Measurements from ENCODE around the gene OASL.

OASL gene

DNA sequence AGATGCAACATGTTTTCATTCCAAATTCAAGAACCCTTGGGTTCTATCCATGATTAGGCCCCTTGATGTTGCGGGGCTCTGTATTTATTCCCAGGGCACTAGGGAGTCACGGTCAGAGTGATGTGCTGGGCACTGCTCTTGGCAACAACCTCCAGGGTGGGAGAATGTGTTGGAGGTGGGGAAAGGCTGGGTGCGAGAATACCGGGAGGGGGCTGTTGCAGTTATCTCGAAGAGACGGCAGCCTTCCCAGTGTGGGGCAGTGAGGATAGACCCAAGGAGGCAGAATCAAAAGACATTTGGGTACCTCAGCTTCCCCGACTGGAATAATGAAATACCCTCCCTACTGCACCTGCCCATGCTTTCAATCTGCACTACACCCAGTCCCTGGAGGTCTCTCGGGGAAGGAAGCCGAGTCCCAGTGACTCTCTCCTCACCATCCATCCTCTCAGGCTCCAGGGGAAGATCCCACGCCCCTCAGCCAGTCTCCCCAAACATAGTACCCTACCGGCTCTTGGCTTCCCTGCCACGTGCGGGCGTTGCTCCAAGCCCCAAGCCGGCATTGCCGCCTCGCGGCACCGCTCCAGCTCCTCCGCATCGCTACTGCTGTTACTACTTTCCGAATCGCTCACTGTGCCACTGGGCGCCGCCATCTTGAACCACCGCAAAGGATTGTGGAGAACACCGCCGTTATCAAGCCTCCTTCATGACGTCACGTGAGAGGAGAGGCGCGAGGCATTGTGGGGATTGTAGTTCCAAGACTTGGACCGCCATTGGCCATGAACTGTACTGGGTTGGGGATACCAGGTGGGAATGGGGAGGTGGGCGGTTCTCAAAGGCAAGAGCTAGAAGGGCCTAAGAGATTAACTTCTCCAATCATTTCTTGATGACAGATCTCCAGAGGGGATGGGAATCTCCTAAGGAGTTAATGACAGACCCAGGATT, 22.9 kb downstream of the OASL start, which contains the start of gene C12orf43:
Gene C12orf43, minus strand, starts transcription at position 663 of the 942 bp plus-strand sequence. Its CDS starts 13 bp downstream, at position 650.
- DNase-seq (ENCODE audit: low read depth), result peak; percentile 88

DNA sequence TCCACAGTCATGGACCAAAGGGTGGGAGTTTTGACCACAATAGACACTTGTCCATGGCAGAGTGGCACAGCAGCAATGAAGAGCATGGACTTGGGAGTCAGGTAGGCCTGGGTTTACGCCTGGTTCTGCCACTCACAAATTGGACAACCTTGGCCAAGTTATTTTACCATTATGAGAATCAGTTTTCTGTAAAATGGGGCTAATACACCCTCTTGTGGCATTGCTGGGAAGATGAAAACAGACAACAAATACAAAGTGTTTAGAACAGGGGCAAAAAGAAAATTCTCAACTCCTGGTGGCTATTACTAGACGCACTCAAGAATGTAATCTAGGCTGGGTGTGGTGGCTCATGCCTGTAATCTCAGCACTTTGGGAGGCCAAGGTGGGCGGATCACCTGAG, 25.3 kb downstream of the OASL start:
- DNase-seq (ENCODE audit: low read depth), result no peak

DNA sequence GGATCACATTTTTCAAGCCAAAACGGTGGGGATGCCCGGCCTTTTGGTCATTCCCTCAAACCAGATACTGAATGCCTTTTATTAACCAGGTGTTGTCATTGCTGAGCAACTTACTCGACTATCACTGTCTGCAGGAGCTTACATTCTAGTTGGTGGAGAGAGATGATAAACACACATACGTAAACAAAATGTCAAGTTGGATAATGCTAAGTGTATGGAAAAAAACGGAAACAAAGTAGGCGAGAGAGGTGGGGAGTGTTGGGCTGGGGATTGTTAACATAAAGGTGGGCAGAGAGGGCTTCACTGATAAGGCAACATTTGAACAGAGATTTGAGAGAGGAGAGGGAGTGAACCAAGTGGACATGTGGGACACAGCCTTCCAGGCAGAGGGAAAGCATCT, 27.2 kb downstream of the OASL start:
- no peak for DNase-seq (ENCODE audit: low read depth)

DNA sequence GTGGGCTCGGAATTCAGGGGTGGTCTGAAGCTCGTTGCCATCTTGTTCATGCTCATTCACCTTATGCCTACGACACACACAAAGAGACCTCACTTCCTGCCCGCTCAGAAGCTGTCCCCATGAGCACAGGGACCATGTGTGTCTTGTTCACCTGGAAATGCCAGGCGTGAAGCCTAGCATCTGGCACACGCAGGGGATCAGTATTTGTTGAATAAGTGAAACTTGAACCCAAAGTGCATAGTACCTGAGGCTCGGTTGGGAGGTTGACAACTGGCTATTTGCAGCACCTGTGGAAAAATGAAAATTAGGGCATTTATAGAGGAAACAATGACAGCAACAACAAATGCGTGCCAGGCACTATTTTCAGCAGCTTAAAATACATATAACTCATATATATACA, 28.2 kb downstream of the OASL start:
- no peak for DNase-seq (ENCODE audit: low read depth)

DNA sequence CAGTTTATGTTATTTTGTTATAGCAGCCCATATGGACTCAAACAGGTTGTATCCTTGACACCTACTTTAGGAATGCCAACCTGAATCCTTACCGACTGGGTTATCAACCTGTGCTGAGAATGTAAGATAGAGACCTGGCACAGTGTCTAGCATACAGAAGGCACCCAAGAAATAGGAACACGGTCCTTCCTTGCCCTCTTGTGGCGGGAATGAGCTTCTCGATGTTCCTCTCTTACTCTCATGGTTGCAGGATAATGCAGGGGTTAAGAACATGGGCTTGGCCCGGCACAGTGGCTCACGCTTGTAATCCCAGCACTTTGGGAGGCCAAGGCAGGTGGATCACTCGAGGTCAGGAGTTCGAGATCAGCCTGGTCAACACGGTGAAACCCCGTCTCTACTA, 29.3 kb downstream of the OASL start:
- DNase-seq (ENCODE audit: low read depth), result no peak

DNA sequence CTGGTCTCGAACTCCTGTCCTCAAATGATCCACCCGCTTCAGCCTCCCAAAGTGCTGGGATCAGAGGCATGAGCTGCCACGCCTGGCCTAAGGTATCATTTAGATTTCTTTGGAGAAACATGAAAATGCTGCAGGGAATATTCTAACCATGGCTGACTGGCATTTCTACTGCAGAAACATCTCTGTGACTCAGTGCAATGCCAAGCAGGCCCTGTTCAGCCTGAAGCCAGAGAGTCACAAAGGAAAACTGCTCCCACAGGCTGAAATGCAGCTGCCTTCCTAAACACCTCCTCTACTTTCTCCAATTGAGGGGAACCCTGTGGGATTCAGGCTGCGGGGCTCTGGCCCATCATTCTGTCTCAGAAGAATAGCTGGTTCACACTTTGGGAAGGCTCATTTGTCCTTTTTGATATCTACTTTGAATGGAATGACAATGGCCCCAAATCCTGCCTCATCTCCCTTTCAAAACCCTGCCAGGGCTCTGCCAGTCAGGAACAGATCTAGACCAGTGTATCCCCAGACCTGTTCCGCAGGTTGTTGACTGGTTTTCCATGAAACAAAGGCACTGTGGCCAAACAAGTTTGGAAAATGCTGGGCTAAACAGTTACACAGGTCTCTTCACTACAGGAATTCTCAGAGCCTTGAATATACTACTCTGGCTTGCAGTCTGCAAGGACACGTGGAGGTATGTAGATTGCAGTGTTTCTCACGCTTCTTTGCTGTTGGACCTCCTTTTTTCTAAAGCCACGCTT, 30.5 kb downstream of the OASL start:
- DNase-seq (ENCODE audit: low read depth), result no peak

DNA sequence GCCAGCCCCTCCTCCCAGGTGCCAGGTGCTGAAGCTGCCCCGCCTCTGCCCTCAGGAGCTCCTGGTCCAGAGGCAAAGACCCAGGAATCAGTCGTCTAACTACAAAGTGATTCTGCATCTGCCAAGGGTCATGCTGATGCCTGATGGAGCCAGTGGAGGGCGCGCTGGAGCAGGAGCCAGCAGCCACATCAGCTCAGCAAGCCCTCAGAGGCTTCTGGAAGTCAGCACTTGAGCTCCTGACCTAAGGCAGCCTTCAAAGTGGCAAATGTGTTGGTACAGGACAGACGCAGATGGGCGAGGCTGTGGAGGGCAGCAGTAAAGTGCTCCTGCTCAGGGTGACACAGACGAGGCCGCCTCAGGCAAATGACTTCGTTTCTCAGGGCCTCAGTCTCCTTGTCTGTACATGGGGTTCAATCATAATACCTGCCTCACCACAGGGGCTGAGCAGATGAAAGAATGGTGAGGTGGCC, 33.7 kb downstream of the OASL start:
- peak; percentile 9 for DNase-seq (ENCODE audit: low read depth)

DNA sequence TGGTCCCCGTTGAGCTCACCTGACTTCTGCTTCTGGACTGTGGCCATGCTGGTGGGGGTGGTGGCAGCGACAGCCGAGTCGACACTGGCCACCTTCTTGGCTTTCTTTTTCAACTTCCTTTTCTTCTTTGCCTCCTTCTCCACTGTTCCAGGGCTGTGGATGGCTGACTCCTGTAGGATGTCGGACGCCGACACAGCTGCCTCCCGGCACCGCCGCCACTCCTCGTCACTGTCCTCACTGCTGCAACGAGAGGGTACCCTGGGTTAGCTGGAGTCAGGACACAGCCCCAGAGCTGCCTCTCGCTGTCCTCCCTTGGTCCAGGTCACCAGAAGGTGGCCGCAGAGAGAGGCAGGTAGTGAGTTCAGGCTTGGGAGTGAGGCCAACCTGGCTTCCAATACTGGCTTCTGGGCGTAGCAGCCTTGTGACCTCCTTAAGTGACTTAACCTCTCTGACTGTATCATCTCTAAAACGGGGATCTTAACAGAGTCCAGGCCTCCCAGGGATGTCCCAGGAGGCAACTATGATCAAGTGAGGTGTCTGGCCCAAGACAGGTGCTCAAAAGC, 34.7 kb downstream of the OASL start:
- no peak for DNase-seq (ENCODE audit: low read depth)

DNA sequence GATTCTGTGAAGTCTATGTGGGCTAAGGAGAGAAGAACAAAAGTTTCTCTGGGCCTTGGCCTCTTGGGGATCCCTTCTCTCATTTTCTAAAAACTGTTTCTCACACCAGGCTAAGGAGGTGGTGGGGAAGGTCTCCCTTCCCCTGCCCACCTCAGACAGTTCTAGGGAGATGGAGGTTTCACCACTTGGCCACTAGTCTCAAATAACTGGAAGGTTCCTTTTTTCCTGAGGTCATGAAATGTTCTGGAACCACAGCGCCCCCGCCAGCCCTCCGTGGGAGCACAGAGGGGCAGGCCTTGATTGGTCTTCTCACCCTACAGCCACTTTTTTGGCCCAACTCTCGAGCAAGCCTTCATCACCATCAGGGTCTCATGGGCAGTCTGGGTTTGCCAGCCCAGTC, 35.4 kb downstream of the OASL start:
- no peak for DNase-seq (ENCODE audit: low read depth)

DNA sequence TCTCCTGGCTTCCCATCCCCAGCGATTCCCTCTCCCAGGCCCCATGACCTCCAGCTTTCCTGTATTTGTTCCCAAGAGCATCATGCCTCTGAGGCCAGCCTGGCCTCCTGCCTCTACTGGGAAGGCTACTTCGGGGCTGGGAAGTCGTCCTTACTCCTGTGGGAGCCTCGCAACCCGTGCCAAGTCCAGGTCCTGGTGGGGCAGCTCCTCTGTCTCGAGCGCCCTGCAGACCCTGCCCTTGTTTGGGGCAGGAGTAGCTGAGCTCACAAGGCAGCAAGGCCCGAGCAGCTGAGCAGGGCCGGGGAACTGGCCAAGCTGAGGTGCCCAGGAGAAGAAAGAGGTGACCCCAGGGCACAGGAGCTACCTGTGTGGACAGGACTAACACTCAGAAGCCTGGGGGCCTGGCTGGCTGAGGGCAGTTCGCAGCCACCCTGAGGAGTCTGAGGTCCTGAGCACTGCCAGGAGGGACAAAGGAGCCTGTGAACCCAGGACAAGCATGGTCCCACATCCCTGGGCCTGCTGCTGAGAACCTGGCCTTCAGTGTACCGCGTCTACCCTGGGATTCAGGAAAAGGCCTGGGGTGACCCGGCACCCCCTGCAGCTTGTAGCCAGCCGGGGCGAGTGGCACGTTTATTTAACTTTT, 37.1 kb downstream of the OASL start:
- no peak for DNase-seq (ENCODE audit: low read depth)

DNA sequence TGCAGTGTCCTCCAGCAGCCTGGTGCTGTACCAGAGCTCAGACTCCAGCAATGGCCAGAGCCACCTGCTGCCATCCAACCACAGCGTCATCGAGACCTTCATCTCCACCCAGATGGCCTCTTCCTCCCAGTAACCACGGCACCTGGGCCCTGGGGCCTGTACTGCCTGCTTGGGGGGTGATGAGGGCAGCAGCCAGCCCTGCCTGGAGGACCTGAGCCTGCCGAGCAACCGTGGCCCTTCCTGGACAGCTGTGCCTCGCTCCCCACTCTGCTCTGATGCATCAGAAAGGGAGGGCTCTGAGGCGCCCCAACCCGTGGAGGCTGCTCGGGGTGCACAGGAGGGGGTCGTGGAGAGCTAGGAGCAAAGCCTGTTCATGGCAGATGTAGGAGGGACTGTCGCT, 38.0 kb downstream of the OASL start:
- DNase-seq (ENCODE audit: low read depth), result no peak

DNA sequence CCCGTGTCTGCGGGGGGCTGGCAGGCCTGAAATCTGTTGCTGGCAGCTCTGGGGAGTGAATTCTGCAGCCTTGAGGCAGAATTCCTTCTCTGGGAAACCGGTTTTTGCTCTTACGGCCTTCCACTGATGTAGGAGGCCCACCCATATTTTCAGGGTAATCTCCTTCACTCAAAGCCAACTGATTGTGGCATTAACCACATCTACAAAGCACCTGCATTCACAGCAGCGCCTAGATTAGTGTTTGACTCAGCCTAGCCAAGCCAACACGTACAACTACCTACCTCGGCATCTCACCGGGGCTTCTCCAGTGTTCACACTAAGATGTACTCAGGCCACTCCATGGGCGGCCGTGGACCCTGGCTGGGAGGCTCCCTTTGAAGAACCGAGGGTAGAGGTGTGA, 38.5 kb downstream of the OASL start:
- DNase-seq (ENCODE audit: low read depth), result no peak

DNA sequence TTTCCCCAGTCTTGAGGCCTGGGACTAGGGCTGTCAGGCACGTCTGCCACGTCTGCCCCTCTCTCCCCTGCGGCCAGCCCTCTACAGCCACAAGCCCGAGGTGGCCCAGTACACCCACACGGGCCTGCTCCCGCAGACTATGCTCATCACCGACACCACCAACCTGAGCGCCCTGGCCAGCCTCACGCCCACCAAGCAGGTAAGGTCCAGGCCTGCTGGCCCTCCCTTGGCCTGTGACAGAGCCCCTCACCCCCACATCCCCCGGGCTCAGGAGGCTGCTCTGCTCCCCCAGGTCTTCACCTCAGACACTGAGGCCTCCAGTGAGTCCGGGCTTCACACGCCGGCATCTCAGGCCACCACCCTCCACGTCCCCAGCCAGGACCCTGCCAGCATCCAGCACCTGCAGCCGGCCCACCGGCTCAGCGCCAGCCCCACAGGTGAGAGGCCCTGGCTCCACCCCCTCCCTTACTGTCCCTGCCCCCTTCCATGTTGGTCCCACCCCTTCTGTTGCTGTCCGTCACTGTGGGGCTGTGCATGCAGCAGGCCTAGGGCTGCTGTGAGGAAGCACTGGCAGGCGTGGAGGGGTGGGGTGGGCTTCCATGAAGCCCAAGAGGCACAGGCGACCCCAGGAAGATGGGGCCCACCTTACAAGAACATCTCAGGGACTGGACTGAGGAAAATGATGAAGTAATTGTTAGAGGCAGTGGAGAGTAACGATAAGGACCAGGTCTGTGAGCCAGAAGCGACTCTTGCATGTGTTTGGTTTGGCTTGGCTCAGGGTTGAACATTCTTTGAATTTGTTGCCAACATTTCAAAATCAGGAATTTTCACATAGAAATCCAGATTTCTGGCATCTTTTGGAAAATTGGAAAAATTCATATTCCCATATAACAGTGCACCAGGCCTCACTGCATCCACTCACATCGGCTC, 39.6 kb downstream of the OASL start:
- no peak for DNase-seq (ENCODE audit: low read depth)

DNA sequence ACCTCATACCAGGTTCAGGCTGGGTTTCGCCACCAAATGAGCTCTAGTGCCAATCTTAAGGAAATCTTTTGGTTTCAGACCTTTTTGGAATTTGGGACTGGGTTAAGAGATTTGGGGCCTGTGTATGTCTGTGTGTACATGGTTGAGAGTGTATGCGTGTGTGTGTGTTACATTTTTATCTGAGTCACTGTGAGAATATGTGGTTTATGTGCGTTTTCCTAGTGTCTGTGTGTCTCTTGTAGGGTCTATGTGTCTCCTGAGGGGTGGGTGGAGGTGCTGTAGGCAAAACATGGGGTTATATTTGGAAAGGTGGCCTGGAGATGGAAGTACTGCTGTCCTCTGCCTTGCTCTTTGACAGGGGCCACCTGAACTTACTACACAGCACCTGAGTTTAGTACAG, 40.6 kb downstream of the OASL start:
- no peak for DNase-seq (ENCODE audit: low read depth)

DNA sequence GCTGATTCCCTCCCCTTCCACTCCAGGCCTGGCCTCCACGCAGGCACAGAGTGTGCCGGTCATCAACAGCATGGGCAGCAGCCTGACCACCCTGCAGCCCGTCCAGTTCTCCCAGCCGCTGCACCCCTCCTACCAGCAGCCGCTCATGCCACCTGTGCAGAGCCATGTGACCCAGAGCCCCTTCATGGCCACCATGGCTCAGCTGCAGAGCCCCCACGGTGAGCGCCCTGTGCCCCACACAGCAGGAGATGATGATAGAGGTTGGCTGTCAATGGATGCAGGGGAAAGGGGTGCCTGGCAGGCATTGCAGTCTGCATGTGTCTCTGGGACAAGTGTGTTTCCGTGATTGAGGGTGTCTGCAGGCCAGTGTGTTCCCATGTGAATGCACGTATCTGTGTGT, 41.6 kb downstream of the OASL start:
- no peak for DNase-seq (ENCODE audit: low read depth)

DNA sequence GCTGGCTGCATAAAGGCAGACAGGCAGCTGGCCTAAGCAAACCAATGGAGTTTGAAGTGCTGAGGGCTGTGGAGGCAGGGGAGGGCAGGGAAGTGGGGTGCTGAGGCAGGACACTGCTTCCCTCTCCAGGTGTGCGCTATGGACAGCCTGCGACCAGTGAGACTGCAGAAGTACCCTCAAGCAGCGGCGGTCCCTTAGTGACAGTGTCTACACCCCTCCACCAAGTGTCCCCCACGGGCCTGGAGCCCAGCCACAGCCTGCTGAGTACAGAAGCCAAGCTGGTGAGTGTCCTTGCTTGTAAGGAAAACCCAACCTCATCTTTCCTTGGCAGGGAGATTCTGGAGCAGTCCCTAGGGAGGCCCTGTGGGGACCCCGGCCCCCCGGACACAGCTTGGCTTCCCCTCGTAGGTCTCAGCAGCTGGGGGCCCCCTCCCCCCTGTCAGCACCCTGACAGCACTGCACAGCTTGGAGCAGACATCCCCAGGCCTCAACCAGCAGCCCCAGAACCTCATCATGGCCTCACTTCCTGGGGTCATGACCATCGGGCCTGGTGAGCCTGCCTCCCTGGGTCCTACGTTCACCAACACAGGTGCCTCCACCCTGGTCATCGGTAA, 42.8 kb downstream of the OASL start:
- no peak for DNase-seq (ENCODE audit: low read depth)

DNA sequence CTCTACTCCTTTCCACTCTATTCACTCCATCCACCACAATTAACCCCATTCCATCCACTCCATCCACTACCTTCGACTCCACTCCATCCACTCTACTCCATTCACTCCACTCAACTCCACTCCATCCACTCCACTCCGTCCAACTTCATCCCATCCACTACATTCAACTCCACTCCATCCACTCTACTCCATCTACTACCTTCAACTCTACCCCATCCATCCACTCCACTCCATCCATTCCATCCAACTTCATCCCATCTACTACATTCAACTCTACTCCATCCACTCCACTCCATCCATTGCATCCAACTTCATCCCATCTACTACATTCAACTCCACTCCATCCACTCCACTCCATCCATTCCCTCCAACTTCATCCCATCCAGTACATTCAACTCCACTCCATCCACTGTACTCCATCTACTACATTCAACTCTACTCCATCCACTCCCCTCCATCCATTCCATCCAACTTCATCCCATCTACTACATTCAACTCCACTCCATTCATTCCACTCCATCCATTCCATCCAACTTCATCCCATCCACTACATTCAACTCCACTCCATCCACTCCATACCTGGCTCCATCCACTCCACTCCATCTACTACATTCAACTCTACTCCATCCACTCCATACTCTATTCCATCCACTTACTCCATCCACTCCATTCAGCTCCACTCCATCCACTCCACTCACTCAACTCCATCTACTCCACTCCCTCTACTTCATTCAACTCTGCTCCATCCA, 44.3 kb downstream of the OASL start:
- no peak for DNase-seq (ENCODE audit: low read depth)

DNA sequence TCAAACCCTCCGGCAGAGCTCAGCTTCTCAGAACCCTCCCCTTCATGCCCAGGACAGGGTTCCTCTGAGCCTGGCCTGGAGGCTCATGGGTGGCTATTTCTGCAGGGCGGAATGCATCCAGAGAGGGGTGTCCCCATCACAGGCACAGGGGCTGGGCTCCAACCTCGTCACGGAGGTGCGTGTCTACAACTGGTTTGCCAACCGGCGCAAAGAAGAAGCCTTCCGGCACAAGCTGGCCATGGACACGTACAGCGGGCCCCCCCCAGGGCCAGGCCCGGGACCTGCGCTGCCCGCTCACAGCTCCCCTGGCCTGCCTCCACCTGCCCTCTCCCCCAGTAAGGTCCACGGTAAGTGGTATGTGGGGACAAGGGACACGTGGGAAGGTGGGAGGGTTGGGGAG, 45.0 kb downstream of the OASL start:
- no peak for DNase-seq (ENCODE audit: low read depth)

DNA sequence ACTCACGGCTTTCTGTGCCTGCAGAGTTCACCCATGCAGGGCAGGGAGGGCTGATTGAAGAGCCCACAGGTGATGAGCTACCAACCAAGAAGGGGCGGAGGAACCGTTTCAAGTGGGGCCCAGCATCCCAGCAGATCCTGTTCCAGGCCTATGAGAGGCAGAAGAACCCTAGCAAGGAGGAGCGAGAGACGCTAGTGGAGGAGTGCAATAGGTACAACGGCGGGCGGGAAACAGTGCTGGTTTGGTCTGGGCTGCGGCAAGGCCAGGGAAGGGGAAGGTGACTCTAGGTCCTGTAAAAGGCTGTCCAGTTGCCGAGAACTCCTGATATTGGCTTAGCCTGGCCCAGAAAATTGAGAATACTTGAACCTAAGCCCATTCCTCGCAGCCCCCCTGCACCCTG, 45.5 kb downstream of the OASL start:
- no peak for DNase-seq (ENCODE audit: low read depth)

DNA sequence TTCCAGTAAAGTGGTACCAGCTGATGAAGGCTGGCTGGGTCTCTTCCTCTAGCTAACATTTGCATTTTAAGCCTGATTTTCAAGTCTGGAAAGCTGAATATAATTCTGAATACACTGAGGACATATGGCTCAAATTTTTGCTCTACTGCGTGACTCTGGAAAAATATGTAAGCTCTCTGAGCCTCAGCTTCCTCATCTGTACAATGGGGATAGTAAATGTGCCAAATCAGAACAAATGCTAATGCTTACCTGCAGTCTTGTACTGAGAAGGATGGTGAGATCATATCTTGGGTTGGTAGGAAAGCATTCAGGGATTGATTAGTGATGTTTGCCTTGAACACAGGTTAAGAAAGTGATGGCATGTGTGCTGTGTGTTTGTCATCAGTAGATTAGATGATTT, 46.1 kb downstream of the OASL start:
- no peak for DNase-seq (ENCODE audit: low read depth)

All from T follicular helper cell (primary cell).